ENCODE data around the gene C4orf51. TPM values are rescaled to one million over a fixed set of nuclear protein-coding genes. Genes with fewer than 3 reads are reported as not detected.

The C4orf51 gene
- total and polyA plus RNA-seq, 2 donors (not counting 1 experiment from before 2014, with no cell fraction given), result not detected

DNA sequence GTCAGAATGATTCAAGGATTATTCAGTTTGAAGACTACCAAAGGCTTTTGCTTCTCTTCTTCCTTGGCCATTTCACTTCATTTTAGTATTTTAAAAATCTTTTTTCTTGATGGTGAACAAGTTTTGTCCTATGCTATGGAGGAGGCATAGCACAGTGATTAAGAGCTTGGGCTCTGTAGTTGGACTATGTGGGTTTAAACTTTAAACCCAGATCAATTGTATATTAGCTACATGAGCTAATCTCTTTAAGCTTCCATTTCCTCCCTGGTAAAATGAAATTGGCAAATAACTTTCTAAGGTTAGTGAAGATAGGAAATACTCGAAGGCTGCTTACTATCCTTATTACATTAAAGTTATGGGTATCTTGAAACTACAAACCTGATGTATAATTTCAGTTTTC lies 23.8 kb upstream of the C4orf51 start:
- POLR2A ChIA-PET, result no interaction called here
- Mint-ChIP-seq H3K9me3 (ENCODE audit: insufficient read depth) (peaks cover 6% of the 10 kb centered on the region), H3K27ac (no peak overlapping the region), H3K4me3 (no peak overlapping the region), H3K4me1 (no peaks in the 10 kb centered on the region), H3K27me3 (no peaks in the 10 kb centered on the region)
- no peak overlapping the region for H3K9ac ChIP-seq (ENCODE audit: low read length)
- H3K4me2 ChIP-seq (replicated peaks; ENCODE audit: low read depth, low read length, poor library complexity, severe bottlenecking), result no peak overlapping the region
- DNase-seq, result no peak
- H3K27me3 ChIP-seq (replicated peaks in 1 of 4; ENCODE audit: control extremely low read depth in 1 of 4, control insufficient read depth in 3 of 4, insufficient read depth in 4 of 4, low read length in 3 of 4), result no peaks in the 10 kb centered on the region
- no peaks in the 10 kb centered on the region for H4K20me1 ChIP-seq (ENCODE audit: control insufficient read depth, insufficient read depth, low read length, poor library complexity, severe bottlenecking)
- no peaks in the 10 kb centered on the region for H3K4me1 ChIP-seq (ENCODE audit: control insufficient read depth in 2 of 2, insufficient read depth in 2 of 2, low read length in 2 of 2)
- no peaks in the 10 kb centered on the region for H3K79me2 ChIP-seq (ENCODE audit: control insufficient read depth, insufficient read depth, low read length)
- CTCF ChIA-PET, result no interaction called here
- peaks cover 0 to 4% (median 0%) of the 10 kb centered on the region in 3 donors for H3K9me3 ChIP-seq (ENCODE audit: control extremely low read depth in 1 of 3, control insufficient read depth in 2 of 3, insufficient read depth in 1 of 3, low read length in 2 of 3)
- no peak overlapping the region for H2AFZ ChIP-seq (ENCODE audit: insufficient read depth, low read depth, low read length, poor library complexity, severe bottlenecking)
- H3K27ac ChIP-seq (ENCODE audit: low read length in 2 of 2), result no peak overlapping the region
- H3K36me3 ChIP-seq (replicated peaks in 1 of 2; ENCODE audit: control extremely low read depth in 1 of 2, control insufficient read depth in 1 of 2, extremely low read depth in 1 of 2, insufficient read depth in 2 of 2, low read length in 1 of 2), result peaks cover 0 to 40% of the 10 kb centered on the region in 2 experiments
- no CpG with 5 or more reads among the region's 1 CpG for WGBS (ENCODE audit: insufficient coverage)
- TF ChIP-seq EZH2 (IDR thresholded peaks at IDR 0.05; ENCODE audit: borderline replicate concordance, insufficient read depth, low read depth, low read length, poor library complexity, severe bottlenecking), result no peak
- TF ChIP-seq, protein P1, sequence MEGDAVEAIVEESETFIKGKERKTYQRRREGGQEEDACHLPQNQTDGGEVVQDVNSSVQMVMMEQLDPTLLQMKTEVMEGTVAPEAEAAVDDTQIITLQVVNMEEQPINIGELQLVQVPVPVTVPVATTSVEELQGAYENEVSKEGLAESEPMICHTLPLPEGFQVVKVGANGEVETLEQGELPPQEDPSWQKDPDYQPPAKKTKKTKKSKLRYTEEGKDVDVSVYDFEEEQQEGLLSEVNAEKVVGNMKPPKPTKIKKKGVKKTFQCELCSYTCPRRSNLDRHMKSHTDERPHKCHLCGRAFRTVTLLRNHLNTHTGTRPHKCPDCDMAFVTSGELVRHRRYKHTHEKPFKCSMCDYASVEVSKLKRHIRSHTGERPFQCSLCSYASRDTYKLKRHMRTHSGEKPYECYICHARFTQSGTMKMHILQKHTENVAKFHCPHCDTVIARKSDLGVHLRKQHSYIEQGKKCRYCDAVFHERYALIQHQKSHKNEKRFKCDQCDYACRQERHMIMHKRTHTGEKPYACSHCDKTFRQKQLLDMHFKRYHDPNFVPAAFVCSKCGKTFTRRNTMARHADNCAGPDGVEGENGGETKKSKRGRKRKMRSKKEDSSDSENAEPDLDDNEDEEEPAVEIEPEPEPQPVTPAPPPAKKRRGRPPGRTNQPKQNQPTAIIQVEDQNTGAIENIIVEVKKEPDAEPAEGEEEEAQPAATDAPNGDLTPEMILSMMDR (IDR thresholded peaks at IDR 0.05), result no peak
- intact Hi-C loops (cut with micrococcal nuclease), result no loop called here
- H3K4me3 ChIP-seq (ENCODE audit: control extremely low read depth in 1 of 5, extremely low read depth in 1 of 5, insufficient read depth in 1 of 5, low read depth in 2 of 5, low read length in 4 of 5), result no peak overlapping the region
- ATAC-seq (ENCODE audit: low read depth), result no peak

DNA sequence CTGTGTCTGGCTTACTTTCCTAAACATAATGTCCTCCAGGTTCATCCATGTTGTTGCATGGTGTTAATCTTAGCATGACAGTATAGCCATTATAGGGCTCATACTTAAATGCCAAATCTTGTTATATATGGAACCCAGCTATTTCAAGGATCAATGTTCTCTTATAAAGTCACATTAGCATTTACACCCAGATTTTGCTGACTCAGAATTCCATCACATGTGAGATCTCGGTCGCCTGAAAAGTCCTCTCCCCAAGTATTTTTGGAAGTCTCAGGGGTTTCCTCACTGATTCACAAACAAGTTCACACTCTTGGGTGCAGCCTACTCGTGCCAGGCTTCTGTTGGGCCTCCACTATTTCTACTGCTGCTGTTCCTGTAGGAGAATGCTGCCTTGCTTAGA lies 19.9 kb upstream of the C4orf51 start:
- POLR2A ChIA-PET, result no interaction called here
- Histone ChIP-seq H4K20me1 (ENCODE audit: control insufficient read depth, insufficient read depth, low read length, poor library complexity, severe bottlenecking) (no peaks in the 10 kb centered on the region), H3K27me3 (replicated peaks in 1 of 4; ENCODE audit: control extremely low read depth in 1 of 4, control insufficient read depth in 3 of 4, insufficient read depth in 4 of 4, low read length in 3 of 4) (no peaks in the 10 kb centered on the region), H3K9me3 (ENCODE audit: control extremely low read depth in 1 of 3, control insufficient read depth in 2 of 3, insufficient read depth in 1 of 3, low read length in 2 of 3) (no peaks in the 10 kb centered on the region), H3K4me1 (ENCODE audit: control insufficient read depth in 2 of 2, insufficient read depth in 2 of 2, low read length in 2 of 2) (no peaks in the 10 kb centered on the region), H3K4me3 (ENCODE audit: control extremely low read depth in 1 of 5, extremely low read depth in 1 of 5, insufficient read depth in 1 of 5, low read depth in 2 of 5, low read length in 4 of 5) (no peak overlapping the region), H3K9ac (ENCODE audit: low read length) (no peak overlapping the region), H3K4me2 (replicated peaks; ENCODE audit: low read depth, low read length, poor library complexity, severe bottlenecking) (no peak overlapping the region), H3K36me3 (replicated peaks in 1 of 2; ENCODE audit: control extremely low read depth in 1 of 2, control insufficient read depth in 1 of 2, extremely low read depth in 1 of 2, insufficient read depth in 2 of 2, low read length in 1 of 2) (peaks cover 0 to 13% of the 10 kb centered on the region in 2 experiments), H2AFZ (ENCODE audit: insufficient read depth, low read depth, low read length, poor library complexity, severe bottlenecking) (no peak overlapping the region), H3K79me2 (ENCODE audit: control insufficient read depth, insufficient read depth, low read length) (no peaks in the 10 kb centered on the region), H3K27ac (ENCODE audit: low read length in 2 of 2) (no peak overlapping the region)
- DNase-seq, result no peak
- H3K4me1 Mint-ChIP-seq, result no peaks in the 10 kb centered on the region
- CTCF ChIA-PET, result no interaction called here
- no peak overlapping the region for H3K27ac Mint-ChIP-seq
- intact Hi-C loops (cut with micrococcal nuclease), result no loop called here
- TF ChIP-seq, protein P1 (IDR thresholded peaks at IDR 0.05), result no peak
- no peak for TF ChIP-seq EZH2 (IDR thresholded peaks at IDR 0.05; ENCODE audit: borderline replicate concordance, insufficient read depth, low read depth, low read length, poor library complexity, severe bottlenecking)
- H3K4me3 Mint-ChIP-seq, result no peak overlapping the region
- WGBS (ENCODE audit: insufficient coverage), result 100% methylated on average over 3 of the region's 3 CpGs
- ATAC-seq (ENCODE audit: low read depth), result no peak
- H3K27me3 Mint-ChIP-seq, result no peaks in the 10 kb centered on the region
- H3K9me3 Mint-ChIP-seq (ENCODE audit: insufficient read depth), result peaks cover 6% of the 10 kb centered on the region

Data from B cell (primary cell).